WTC11 (cell line): ENCODE measurements around the gene FNBP1L.

Experiments used
- FOXJ3 ChIP-seq: sonication (generic); formaldehyde crosslinking; IDR thresholded peaks from 2 replicates; pipeline ENCODE4 v1.9.0; 2021; ENCODE audit warnings: missing genetic modification reagents, mild to moderate bottlenecking, borderline replicate concordance
- FOXP1 ChIP-seq: sonication (generic); formaldehyde crosslinking; IDR thresholded peaks from 2 replicates; pipeline ENCODE4 v1.8.0; 2022; ENCODE audit warnings: missing genetic modification reagents, mild to moderate bottlenecking, moderate library complexity, borderline replicate concordance
- MYBL2 ChIP-seq: sonication (generic); formaldehyde crosslinking; IDR thresholded peaks from 2 replicates; pipeline ENCODE4 v1.8.1; 2023; ENCODE audit warnings: mild to moderate bottlenecking, moderate library complexity, missing genetic modification reagents
- SMAD3 ChIP-seq: sonication (generic); formaldehyde crosslinking; IDR thresholded peaks from 2 replicates; pipeline ENCODE4 v1.8.0; 2022; ENCODE audit warnings: missing genetic modification reagents, mild to moderate bottlenecking, borderline replicate concordance
- ZSCAN18 ChIP-seq: fragments of 250-450 bp; sonication (Bioruptor Pico); IDR thresholded peaks from 2 replicates; pipeline ENCODE4 v2.1.2; 2022; ENCODE audit warnings: mild to moderate bottlenecking, moderate library complexity
- TF ChIP-seq, protein P1 (sequence below): fragments of 200-600 bp; IDR thresholded peaks from 2 replicates; pipeline ENCODE4 v1.8.0; 2022; ENCODE audit warnings: antibody characterized with exemption
- TF ChIP-seq, protein P2 (sequence below): fragments of 250-450 bp; sonication (Bioruptor Pico); IDR thresholded peaks from 2 replicates; pipeline ENCODE4 v1.9.0; 2021; ENCODE audit warnings: mild to moderate bottlenecking

DNA sequence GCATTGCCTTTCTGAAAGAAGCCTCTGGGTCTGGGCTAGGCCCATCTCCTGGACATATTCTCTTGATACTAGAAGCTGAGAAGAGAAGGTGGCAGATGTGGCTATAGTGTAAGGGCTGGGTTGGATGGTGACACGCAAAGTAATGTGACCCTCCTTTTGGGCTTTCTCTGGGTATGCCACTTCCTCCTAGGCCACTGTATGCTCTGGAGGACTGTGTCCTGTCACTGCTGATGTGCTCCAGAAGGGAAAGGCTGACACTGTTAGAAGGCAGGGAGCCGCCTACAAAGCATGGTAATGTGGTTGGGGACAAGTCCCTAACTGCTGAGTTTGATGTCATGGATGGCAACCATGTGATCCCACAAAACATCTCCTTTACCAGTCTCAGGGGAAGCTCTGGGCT, 121.6 kb downstream of the FNBP1L start:
- TF ChIP-seq MYBL2 (CRISPR knock-in tag) (no peak), FOXJ3 (CRISPR knock-in tag) (no peak), ZSCAN18 (CRISPR knock-in tag) (no peak), SMAD3 (no peak), FOXP1 (CRISPR knock-in tag) (no peak)
- TF ChIP-seq, protein P1, sequence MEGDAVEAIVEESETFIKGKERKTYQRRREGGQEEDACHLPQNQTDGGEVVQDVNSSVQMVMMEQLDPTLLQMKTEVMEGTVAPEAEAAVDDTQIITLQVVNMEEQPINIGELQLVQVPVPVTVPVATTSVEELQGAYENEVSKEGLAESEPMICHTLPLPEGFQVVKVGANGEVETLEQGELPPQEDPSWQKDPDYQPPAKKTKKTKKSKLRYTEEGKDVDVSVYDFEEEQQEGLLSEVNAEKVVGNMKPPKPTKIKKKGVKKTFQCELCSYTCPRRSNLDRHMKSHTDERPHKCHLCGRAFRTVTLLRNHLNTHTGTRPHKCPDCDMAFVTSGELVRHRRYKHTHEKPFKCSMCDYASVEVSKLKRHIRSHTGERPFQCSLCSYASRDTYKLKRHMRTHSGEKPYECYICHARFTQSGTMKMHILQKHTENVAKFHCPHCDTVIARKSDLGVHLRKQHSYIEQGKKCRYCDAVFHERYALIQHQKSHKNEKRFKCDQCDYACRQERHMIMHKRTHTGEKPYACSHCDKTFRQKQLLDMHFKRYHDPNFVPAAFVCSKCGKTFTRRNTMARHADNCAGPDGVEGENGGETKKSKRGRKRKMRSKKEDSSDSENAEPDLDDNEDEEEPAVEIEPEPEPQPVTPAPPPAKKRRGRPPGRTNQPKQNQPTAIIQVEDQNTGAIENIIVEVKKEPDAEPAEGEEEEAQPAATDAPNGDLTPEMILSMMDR, result no peak
- TF ChIP-seq, protein P2, sequence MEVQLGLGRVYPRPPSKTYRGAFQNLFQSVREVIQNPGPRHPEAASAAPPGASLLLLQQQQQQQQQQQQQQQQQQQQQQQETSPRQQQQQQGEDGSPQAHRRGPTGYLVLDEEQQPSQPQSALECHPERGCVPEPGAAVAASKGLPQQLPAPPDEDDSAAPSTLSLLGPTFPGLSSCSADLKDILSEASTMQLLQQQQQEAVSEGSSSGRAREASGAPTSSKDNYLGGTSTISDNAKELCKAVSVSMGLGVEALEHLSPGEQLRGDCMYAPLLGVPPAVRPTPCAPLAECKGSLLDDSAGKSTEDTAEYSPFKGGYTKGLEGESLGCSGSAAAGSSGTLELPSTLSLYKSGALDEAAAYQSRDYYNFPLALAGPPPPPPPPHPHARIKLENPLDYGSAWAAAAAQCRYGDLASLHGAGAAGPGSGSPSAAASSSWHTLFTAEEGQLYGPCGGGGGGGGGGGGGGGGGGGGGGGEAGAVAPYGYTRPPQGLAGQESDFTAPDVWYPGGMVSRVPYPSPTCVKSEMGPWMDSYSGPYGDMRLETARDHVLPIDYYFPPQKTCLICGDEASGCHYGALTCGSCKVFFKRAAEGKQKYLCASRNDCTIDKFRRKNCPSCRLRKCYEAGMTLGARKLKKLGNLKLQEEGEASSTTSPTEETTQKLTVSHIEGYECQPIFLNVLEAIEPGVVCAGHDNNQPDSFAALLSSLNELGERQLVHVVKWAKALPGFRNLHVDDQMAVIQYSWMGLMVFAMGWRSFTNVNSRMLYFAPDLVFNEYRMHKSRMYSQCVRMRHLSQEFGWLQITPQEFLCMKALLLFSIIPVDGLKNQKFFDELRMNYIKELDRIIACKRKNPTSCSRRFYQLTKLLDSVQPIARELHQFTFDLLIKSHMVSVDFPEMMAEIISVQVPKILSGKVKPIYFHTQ, result no peak
